ENCODE data around the gene MORN1.
A peak's percentile ranks its signal among the peaks of the same experiment; 100 is the strongest.

Gene MORN1

GRCh38 chr1:2283991-2284895 lies 107.1 kb downstream of the MORN1 start:
- no peak for DNase-seq
- no peak for TF ChIP-seq POLR2A (IDR thresholded peaks at IDR 0.05; ENCODE audit: low read length)
- no peak for TF ChIP-seq GATA1 (IDR thresholded peaks at IDR 0.05; ENCODE audit: low read depth, low read length)

DNA sequence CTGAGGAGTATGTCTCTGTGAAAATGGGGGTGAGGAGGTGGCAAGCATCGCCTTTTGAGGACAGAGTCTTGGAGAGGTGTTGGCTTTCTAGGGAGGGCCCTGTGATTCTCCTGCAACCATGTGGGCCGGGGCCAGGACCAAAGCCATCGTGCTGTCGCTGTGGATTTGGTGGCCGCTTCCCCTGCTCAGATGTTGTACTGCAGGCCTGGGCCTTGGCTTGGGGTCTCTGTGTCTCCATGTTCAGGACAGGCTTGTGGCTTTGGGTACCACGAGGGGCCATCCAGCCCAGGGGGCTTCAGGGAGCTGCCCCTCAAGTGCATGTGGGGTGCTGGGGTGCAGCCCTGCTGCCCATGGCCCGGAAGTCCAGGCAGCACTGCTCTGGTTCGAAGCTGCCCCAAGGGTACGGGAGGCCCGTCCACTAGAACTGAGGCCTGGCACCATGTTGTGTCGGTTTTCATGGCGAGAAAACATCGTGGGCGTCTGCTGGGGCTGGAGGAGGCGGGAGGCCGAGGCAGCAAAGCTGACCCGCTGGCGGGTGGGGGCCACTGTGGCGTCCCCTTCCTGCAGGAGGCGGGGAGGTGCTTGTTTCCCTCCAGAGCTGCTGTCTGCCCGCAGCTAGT lies 107.9 kb downstream of the MORN1 start:
- no peak for DNase-seq
- TF ChIP-seq GATA1 (IDR thresholded peaks at IDR 0.05; ENCODE audit: low read depth, low read length) (no peak), POLR2A (IDR thresholded peaks at IDR 0.05; ENCODE audit: low read length) (no peak)

DNA sequence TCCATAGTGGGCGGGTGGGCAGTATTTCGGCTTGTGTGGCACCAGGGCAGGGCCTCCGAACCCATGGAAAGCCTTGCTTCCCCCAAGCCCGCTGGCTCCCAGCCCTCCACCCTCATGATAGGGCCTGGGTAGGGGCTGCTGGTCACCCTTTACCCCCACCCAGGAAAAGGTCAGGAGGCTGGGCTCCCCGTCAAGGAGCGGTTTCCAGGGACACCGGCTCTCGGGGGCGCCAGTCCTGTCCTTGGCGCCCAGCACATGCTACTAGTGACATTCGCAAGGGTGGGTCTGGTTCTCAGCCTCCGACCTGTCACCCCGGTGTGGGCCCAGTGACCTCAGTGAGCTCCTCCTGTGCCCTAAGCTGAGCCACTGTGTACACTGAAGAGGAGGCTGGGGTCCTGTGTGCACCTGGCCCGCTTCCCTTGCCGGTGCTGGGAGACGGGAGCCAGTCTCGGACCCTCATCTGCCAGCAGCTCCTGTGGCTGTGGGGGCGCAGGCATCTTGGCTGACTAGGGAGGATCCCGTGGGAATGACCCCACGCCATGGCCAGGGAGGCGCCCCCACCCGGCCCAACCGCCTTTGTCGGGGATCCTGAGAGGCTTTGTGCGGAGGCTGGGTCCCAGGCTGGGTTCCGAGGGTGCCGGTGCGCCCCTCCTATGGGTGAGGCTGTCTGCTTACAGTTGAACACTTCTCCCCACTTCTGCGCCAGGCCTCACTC lies 108.6 kb downstream of the MORN1 start:
- DNase-seq: no peak
- TF ChIP-seq GATA1 (IDR thresholded peaks at IDR 0.05; ENCODE audit: low read depth, low read length) (no peak), POLR2A (IDR thresholded peaks at IDR 0.05; ENCODE audit: low read length) (no peak)

DNA sequence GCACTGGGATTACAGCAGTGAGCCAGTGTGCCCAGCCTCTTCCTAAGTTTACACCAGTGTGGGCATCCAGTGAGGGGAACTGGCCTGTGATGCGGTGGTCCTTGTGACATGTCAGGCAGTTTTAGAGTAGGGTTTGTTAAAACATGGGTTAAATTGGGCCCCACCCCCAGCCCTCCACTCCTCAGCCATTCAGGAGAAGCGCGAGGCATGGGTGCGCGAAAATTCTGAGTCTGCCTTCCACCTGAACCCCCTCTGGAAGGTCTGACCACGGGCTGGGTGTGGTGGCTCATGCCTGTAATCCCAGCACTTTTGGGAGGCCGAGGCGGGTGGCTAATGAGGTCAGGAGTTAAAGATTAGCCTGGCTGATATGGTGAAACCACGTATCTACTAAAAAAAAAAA lies 111.5 kb downstream of the MORN1 start:
- DNase-seq: no peak
- TF ChIP-seq POLR2A (IDR thresholded peaks at IDR 0.05; ENCODE audit: low read length): no peak

GRCh38 chr1:2279210-2279639 lies 112.1 kb downstream of the MORN1 start:
- DNase-seq: no peak
- no peak for TF ChIP-seq POLR2A (IDR thresholded peaks at IDR 0.05; ENCODE audit: low read length)
- TF ChIP-seq GATA1 (IDR thresholded peaks at IDR 0.05; ENCODE audit: low read depth, low read length): no peak

DNA sequence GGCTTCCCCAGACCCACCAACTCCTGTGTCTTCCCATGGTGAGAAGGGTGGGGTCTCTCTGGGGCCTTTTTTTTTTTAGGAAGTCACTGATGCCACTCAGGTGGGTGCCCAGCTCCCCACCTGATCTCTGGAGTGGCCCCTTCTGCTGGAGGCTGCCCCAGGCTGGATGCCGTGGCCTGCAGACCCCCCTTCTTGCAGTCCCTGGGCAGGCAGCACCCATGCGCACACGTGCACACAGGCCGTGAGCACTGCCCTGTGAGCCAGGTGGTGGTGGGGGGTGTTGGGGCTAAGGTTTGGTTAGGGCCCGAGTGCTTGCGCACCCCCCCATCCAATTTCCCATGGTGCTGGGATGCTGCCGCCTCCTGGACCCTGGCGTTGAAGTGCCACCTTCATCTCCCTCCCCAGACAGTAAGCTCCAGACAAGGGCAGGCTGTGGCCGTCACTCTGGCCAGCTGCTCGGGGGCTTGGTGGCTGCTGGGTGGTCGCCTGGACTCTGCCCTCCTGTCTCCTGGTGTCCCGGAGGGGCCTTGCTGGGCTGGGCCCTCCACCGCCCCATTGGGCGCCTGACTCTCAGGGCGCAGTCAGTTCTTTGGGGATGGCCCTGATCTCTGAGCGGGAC lies 112.7 kb downstream of the MORN1 start:
- TF ChIP-seq GATA1 (IDR thresholded peaks at IDR 0.05; ENCODE audit: low read depth, low read length): no peak
- no peak for TF ChIP-seq POLR2A (IDR thresholded peaks at IDR 0.05; ENCODE audit: low read length)
- no peak for DNase-seq

DNA sequence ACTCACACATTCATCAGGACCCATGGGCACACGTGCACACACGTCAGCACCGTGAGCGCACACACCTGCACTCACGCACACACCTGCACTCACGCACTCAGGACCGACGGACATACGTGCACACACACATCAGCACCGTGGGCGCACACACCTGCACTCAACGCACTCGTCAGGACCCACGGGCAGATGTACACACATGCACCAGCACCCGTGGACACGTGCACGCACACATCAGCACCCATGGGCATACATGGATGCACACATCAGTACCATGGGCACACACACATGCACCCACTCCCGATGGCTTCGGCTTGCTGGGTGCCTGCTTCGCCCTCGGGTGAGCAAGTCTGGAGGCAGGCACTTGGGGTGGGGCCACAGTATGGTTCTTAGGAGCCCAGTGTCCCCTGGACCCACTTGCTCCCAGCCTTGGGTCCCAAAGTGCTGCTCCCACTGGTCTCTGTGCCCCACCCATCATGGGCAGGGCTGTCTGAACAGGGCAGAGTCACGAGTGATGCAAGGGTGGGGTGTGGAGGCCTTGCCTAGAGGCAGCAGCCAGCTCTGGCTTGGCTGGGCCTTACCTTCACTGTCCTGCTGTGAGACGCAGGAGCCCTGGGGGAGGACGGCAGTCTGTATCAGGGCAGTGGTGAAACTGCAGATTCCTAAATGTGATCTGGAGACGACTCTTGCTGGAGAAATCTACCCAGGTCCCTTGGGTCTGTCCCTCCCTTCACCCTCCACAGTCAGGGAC lies 113.4 kb downstream of the MORN1 start:
- no peak for TF ChIP-seq GATA1 (IDR thresholded peaks at IDR 0.05; ENCODE audit: low read depth, low read length)
- TF ChIP-seq POLR2A (IDR thresholded peaks at IDR 0.05; ENCODE audit: low read length): no peak
- DNase-seq: peak; percentile 53 to 63

DNA sequence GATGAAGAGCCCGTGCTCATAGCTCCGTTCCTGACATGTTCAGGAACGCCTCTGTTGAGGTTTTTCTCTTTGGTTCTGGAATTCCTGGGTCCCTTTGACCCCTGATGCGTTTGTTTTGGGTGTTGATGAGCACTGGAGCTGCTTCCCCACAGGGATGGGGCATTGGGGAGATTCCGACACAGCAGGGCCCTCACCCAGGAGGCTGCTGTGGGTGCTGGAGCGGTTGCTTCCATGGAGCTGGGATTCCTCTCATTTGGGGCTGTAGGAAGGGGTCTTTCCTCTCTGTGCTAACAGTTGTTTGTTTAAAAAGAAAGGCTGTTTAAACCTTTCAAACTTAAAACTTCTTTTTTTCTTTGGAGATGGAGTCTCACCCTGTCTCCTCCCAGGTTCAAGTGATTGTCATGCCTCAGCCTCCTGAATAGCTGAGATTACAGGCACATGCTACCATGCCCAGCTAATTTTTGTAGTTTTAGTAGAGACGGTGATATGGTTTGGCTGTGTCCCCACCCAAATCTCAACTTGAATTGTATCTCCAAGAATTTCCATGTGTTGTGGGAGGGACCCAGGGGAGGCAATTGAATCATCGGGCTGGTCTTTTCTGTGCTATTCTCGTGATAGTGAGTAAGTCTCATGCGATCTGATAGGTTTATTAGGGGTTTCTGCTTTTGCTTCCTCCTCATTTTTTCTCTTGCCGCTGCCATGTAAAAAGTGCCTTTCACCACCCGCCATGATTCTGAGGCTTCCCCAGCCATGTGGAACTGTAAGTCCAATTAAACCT lies 114.4 kb downstream of the MORN1 start:
- no peak for TF ChIP-seq GATA1 (IDR thresholded peaks at IDR 0.05; ENCODE audit: low read depth, low read length)
- TF ChIP-seq POLR2A (IDR thresholded peaks at IDR 0.05; ENCODE audit: low read length): no peak
- DNase-seq: no peak

DNA sequence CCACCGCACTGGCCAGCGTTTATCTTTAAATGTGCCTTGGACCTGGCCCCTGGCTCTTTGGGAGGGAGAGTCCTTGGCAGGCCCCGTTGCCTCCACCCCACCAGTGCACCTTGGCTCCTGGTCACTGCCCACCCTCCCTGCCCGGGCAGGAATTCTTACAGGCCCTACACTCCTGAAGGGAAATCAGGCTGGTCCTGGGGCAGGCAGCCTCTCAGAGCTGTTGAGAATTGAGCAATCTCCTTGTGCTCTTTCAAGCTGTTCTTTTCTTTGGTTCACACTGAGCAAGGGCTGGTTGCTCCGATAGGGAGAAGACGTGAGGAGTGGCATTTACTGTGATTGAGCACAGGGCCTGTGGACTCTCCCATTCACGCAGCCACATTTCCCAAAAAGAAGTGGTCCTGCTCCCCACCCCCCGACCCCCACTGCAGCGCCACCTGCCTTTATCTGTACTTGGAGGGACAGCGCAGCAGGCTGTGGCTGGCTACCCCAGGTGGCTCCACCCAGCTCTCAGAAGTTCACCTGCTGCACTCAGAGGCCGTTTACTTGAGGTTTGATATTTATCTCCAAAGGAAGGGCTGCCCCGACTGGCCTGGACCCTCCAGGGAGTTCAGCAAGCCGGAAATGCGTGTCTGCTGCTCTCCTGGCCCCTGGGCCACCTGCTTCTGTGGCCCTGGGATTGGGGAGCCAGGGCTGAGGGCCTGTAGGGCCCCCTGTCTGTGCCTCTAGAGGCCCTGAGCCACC lies 115.4 kb downstream of the MORN1 start:
- no peak for TF ChIP-seq POLR2A (IDR thresholded peaks at IDR 0.05; ENCODE audit: low read length)
- no peak for TF ChIP-seq GATA1 (IDR thresholded peaks at IDR 0.05; ENCODE audit: low read depth, low read length)
- DNase-seq: no peak

GRCh38 chr1:2274929-2275475 lies 116.4 kb downstream of the MORN1 start:
- TF ChIP-seq GATA1 (IDR thresholded peaks at IDR 0.05; ENCODE audit: low read depth, low read length) (no peak), POLR2A (IDR thresholded peaks at IDR 0.05; ENCODE audit: low read length) (no peak)
- no peak for DNase-seq

DNA sequence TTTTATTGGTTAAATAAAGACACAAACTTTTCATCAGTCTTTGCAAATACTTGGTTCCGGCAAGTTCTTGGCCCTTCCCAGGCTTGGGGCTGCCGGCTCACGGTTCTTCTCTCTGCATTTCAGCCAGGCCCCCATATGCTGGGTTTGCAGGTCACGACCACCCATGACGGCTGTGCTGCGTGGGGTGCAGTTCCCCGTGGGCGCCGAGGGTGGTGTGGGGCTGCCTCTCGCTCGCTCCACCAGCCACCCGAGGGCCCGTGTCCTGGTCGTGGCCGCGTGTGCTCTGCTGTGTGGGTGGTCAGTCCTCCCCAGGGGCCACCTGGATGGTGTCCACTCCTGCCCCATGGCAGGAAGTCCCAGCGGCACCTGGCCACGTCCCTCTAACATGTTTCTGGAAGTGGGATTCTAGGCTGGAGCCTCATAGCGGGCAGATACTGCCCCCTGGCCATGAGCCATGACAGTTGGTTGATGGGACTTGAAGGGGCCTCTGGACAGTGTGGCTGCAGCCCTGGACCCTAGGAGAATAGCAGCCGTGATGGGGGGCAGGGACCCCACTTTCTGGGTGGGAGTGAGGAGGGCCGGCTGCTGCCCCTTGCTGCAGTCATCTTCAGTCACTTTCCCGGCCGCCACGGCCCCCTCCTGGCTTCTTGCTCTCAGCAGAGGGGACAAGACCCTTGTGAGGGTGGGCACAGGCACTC lies 117.0 kb downstream of the MORN1 start:
- DNase-seq: no peak
- no peak for TF ChIP-seq GATA1 (IDR thresholded peaks at IDR 0.05; ENCODE audit: low read depth, low read length)
- TF ChIP-seq POLR2A (IDR thresholded peaks at IDR 0.05; ENCODE audit: low read length): no peak

Measured in erythroblast (primary cell).